Neuronal stem cell (in vitro differentiated cells): ENCODE results near the gene USP17L19.
"Not testable (repeated sequence)": the region's sequence is repeated elsewhere in the genome, so short reads cannot be mapped to it uniquely, and the experiment has no call there.

Source experiments
- DNase-seq: peaks from one replicate; pipeline ENCODE4 v3.0.0-alpha.2; 2013; ENCODE audit warnings: low spot score
- H2AFZ ChIP-seq: one replicate; pipeline ENCODE4 v1.6.1; 2013; ENCODE audit warnings: mild to moderate bottlenecking, low read length, inconsistent platforms
- H2AK5ac ChIP-seq: 2 replicates; pipeline ENCODE4 v1.6.1; 2013; ENCODE audit warnings: low read depth, mild to moderate bottlenecking, inconsistent platforms, low read length, moderate library complexity, mixed read lengths
- H2BK120ac ChIP-seq: 2 replicates; pipeline ENCODE4 v1.6.1; 2013; ENCODE audit warnings: low read depth, mild to moderate bottlenecking, inconsistent platforms, low read length, moderate library complexity, mixed read lengths
- H2BK12ac ChIP-seq: one replicate; pipeline ENCODE4 v1.6.1; 2013; ENCODE audit warnings: low read length, inconsistent platforms
- H2BK15ac ChIP-seq: 2 replicates; pipeline ENCODE4 v1.6.1; 2013; ENCODE audit warnings: mild to moderate bottlenecking, low read length, inconsistent platforms, mixed read lengths
- H2BK5ac ChIP-seq: one replicate; pipeline ENCODE4 v1.6.1; 2013; ENCODE audit warnings: inconsistent platforms, mild to moderate bottlenecking, low read length, moderate library complexity
- H3K14ac ChIP-seq: one replicate; pipeline ENCODE4 v1.6.1; 2013; ENCODE audit warnings: low read length, inconsistent platforms
- H3K18ac ChIP-seq: 2 replicates; pipeline ENCODE4 v1.6.1; 2013; ENCODE audit warnings: low read length, inconsistent platforms
- H3K23ac ChIP-seq: 2 replicates; pipeline ENCODE4 v1.6.1; 2013; ENCODE audit warnings: low read depth, mild to moderate bottlenecking, mixed read lengths, low read length, inconsistent platforms; ENCODE audit not compliant: poor library complexity
- H3K27ac ChIP-seq: replicated peaks from 3 replicates; pipeline ENCODE4 v1.5.1; 2013; ENCODE audit warnings: low read length, inconsistent platforms
- H3K27me3 ChIP-seq, 3 experiments: 2 replicates each; pipeline ENCODE4 v1.6.1; 2013; ENCODE audit warnings: low read length in 3 of 3, mild to moderate bottlenecking in 2 of 3, inconsistent platforms in 1 of 3, low read depth in 1 of 3, mixed read lengths in 1 of 3, moderate library complexity in 1 of 3; ENCODE audit not compliant: control insufficient read depth in 3 of 3, insufficient read depth in 3 of 3
- H3K36me3 ChIP-seq, 2 donors: replicated peaks in 1 of 2; 2 replicates each; pipeline ENCODE4 v1.6.1; 2013; ENCODE audit warnings: low read length in 2 of 2; ENCODE audit not compliant: control insufficient read depth in 2 of 2, insufficient read depth in 2 of 2
- H3K4ac ChIP-seq: 2 replicates; pipeline ENCODE4 v1.6.1; 2013; ENCODE audit warnings: inconsistent platforms, mild to moderate bottlenecking, low read length, moderate library complexity
- H3K4me1 ChIP-seq, 2 donors: 1 replicate in 1 of 2; 2 replicates in 1 of 2; pipeline ENCODE4 v1.6.1; 2013; ENCODE audit warnings: low read length in 2 of 2, low read depth in 1 of 2; ENCODE audit not compliant: control insufficient read depth in 2 of 2, insufficient read depth in 1 of 2
- H3K4me2 ChIP-seq: one replicate; pipeline ENCODE4 v1.6.1; 2013; ENCODE audit warnings: mild to moderate bottlenecking, low read length, inconsistent platforms; ENCODE audit not compliant: insufficient read depth, poor library complexity, severe bottlenecking
- H3K4me3 ChIP-seq, 2 donors: 2 replicates each; pipeline ENCODE4 v1.5.1; 2013; ENCODE audit warnings: low read length in 2 of 2, mild to moderate bottlenecking in 2 of 2, inconsistent platforms in 1 of 2, moderate library complexity in 1 of 2
- H3K79me1 ChIP-seq: one replicate; pipeline ENCODE4 v1.6.1; 2013; ENCODE audit warnings: low read depth, mild to moderate bottlenecking, inconsistent platforms, low read length, moderate library complexity
- H3K9ac ChIP-seq: one replicate; pipeline ENCODE4 v1.6.1; 2013; ENCODE audit warnings: mild to moderate bottlenecking, low read depth, low read length, inconsistent platforms; ENCODE audit not compliant: poor library complexity
- H3K9me3 ChIP-seq, 2 donors: replicated peaks in 1 of 2; 2 replicates each; pipeline versions ENCODE3 to v1.6.1; 2013; ENCODE audit warnings: low read length in 2 of 2, mild to moderate bottlenecking in 2 of 2, inconsistent platforms in 1 of 2, low read depth in 1 of 2, mixed read lengths in 1 of 2, moderate library complexity in 1 of 2; ENCODE audit not compliant: control insufficient read depth in 2 of 2, insufficient read depth in 1 of 2
- H4K8ac ChIP-seq: one replicate; pipeline ENCODE4 v1.6.1; 2013; ENCODE audit warnings: low read depth, mild to moderate bottlenecking, inconsistent platforms, low read length, moderate library complexity
- H4K91ac ChIP-seq: one replicate; pipeline ENCODE4 v1.6.1; 2013; ENCODE audit warnings: low read length, low read depth, mild to moderate bottlenecking, inconsistent platforms; ENCODE audit not compliant: poor library complexity
- WGBS, 2 donors: extraction: QIAGEN DNeasy Blood & Tissue Kit; methylation state at CpG; one replicate each; pipeline ENCODE4 v1.1.7; 2013; ENCODE audit warnings: missing lambda C conversion rate in 2 of 2, mixed read lengths in 1 of 2; ENCODE audit not compliant: insufficient read length in 2 of 2, insufficient replicate concordance in 1 of 2; ENCODE audit errors: extremely low coverage in 2 of 2; 5-methylcytosine and 5-hydroxymethylcytosine counted together

USP17L19 gene

GRCh38 chr4:9262572-9262971 lies 9.4 kb downstream of the USP17L19 start, which contains the start of gene USP17L21:
Gene USP17L21 (plus strand): TSS chr4:9262872. CDS start chr4:9262872, 0 bp downstream.
- H3K14ac ChIP-seq, H3K9me3 ChIP-seq, H4K91ac ChIP-seq, H3K27ac ChIP-seq, H2BK12ac ChIP-seq, H3K4ac ChIP-seq, H2BK120ac ChIP-seq, H4K8ac ChIP-seq, H2AK5ac ChIP-seq, H2AFZ ChIP-seq, H3K36me3 ChIP-seq, H3K79me1 ChIP-seq, DNase-seq, H3K27me3 ChIP-seq, H3K4me3 ChIP-seq, H2BK5ac ChIP-seq, H3K18ac ChIP-seq, H3K4me2 ChIP-seq, H3K9ac ChIP-seq, H2BK15ac ChIP-seq, H3K23ac ChIP-seq, H3K4me1 ChIP-seq: not testable (repeated sequence)
- no CpG with 5 or more reads among the region's 13 CpGs for WGBS, 2 donors

GRCh38 chr4:9267319-9267718 lies 14.1 kb downstream of the USP17L19 start, which contains the start of gene USP17L22:
Gene USP17L22 (plus strand): TSS chr4:9267619. CDS start chr4:9267619, 0 bp downstream.
- not testable (repeated sequence) for H3K23ac ChIP-seq, H2BK12ac ChIP-seq, H2AK5ac ChIP-seq, H3K14ac ChIP-seq, H2AFZ ChIP-seq, H4K8ac ChIP-seq, H3K27me3 ChIP-seq, H3K4me2 ChIP-seq, DNase-seq, H3K36me3 ChIP-seq, H2BK15ac ChIP-seq, H4K91ac ChIP-seq, H2BK120ac ChIP-seq, H3K4me3 ChIP-seq, H3K27ac ChIP-seq, H3K9me3 ChIP-seq, H3K18ac ChIP-seq, H3K4ac ChIP-seq, H3K9ac ChIP-seq, H2BK5ac ChIP-seq, H3K79me1 ChIP-seq, H3K4me1 ChIP-seq
- no CpG with 5 or more reads among the region's 15 CpGs for WGBS, 2 donors

- H3K9ac ChIP-seq, H3K79me1 ChIP-seq, H2BK15ac ChIP-seq, H2BK5ac ChIP-seq, H3K27me3 ChIP-seq, H2AFZ ChIP-seq, H3K14ac ChIP-seq, H3K4me3 ChIP-seq, H3K4me2 ChIP-seq, H2AK5ac ChIP-seq, H2BK12ac ChIP-seq, H3K4ac ChIP-seq, H3K27ac ChIP-seq, H3K4me1 ChIP-seq, H4K91ac ChIP-seq, H3K18ac ChIP-seq, DNase-seq, H2BK120ac ChIP-seq, H3K23ac ChIP-seq, H3K9me3 ChIP-seq, H4K8ac ChIP-seq, H3K36me3 ChIP-seq: not testable (repeated sequence)
- 100% methylated on average over 2 of the region's 10 CpGs; no CpG with 5 or more reads in 1 of the 2 donors for WGBS, 2 donors
These were observed 18.5 kb downstream of the USP17L19 start for GRCh38 chr4:9271719-9272118.
